Mesendoderm (in vitro differentiated cells): ENCODE results near the gene RALY.

ENCODE experiments used
- DNase-seq: peaks from one replicate; pipeline ENCODE4 v3.0.0; 2013
- H2AK5ac ChIP-seq: 2 replicates; pipeline ENCODE4 v1.6.1; 2013; ENCODE audit warnings: low read length, inconsistent platforms
- H2BK120ac ChIP-seq: 2 replicates; pipeline ENCODE4 v1.6.1; 2013; ENCODE audit warnings: low read depth, mild to moderate bottlenecking, low read length, moderate library complexity, mixed read lengths
- H2BK15ac ChIP-seq: replicated peaks from 2 replicates; pipeline ENCODE4 v1.6.1; 2013; ENCODE audit warnings: low read depth, mild to moderate bottlenecking, moderate library complexity
- H2BK5ac ChIP-seq: 2 replicates; pipeline ENCODE4 v1.6.1; 2013; ENCODE audit warnings: low read length, inconsistent platforms
- H3K18ac ChIP-seq: 2 replicates; pipeline ENCODE4 v1.6.1; 2013; ENCODE audit warnings: mild to moderate bottlenecking, low read length, mixed read lengths
- H3K23ac ChIP-seq: one replicate; pipeline ENCODE4 v1.6.1; 2013; ENCODE audit warnings: low read length
- H3K27ac ChIP-seq: 2 replicates; pipeline ENCODE4 v1.5.1; 2013; ENCODE audit warnings: low read depth, mild to moderate bottlenecking, inconsistent platforms, low read length, moderate library complexity
- H3K27me3 ChIP-seq: 2 replicates; pipeline ENCODE4 v1.6.1; 2013; ENCODE audit warnings: low read length, control low read depth, mild to moderate bottlenecking, inconsistent platforms; ENCODE audit not compliant: insufficient read depth, poor library complexity
- H3K36me3 ChIP-seq: 2 replicates; pipeline ENCODE4 v1.6.1; 2013; ENCODE audit warnings: low read length, inconsistent platforms; ENCODE audit not compliant: control insufficient read depth, insufficient read depth
- H3K4ac ChIP-seq: one replicate; pipeline ENCODE4 v1.6.1; 2013; ENCODE audit warnings: low read depth, mild to moderate bottlenecking, low read length, moderate library complexity
- H3K4me1 ChIP-seq: 2 replicates; pipeline ENCODE4 v1.6.1; 2013; ENCODE audit warnings: low read depth, low read length, inconsistent platforms; ENCODE audit not compliant: control insufficient read depth
- H3K4me2 ChIP-seq: 2 replicates; pipeline ENCODE4 v1.6.1; 2013; ENCODE audit warnings: low read length
- H3K4me3 ChIP-seq: 2 replicates; pipeline ENCODE4 v1.5.1; 2013; ENCODE audit warnings: mild to moderate bottlenecking, low read length
- H3K56ac ChIP-seq: one replicate; pipeline ENCODE4 v1.6.1; 2013; ENCODE audit warnings: low read length
- H3K79me1 ChIP-seq: 2 replicates; pipeline ENCODE4 v1.6.1; 2013; ENCODE audit warnings: low read length, inconsistent platforms
- H3K79me2 ChIP-seq: 2 replicates; pipeline ENCODE4 v1.6.1; 2013; ENCODE audit warnings: mild to moderate bottlenecking, low read length; ENCODE audit not compliant: control insufficient read depth, insufficient read depth
- H3K9ac ChIP-seq: 2 replicates; pipeline ENCODE4 v1.6.1; 2013; ENCODE audit warnings: low read length, inconsistent platforms
- H4K5ac ChIP-seq: one replicate; pipeline ENCODE4 v1.6.1; 2013; ENCODE audit warnings: low read length
- H4K8ac ChIP-seq: one replicate; pipeline ENCODE4 v1.6.1; 2013; ENCODE audit warnings: low read depth, mild to moderate bottlenecking, control low read depth, low read length, moderate library complexity
- WGBS: extraction: QIAGEN DNeasy Blood & Tissue Kit; methylation state at CpG from one replicate; pipeline ENCODE4 v1.1.7; 2013; ENCODE audit warnings: low lambda C conversion rate, missing lambda C conversion rate; ENCODE audit not compliant: insufficient coverage; ENCODE audit errors: extremely low coverage; 5-methylcytosine and 5-hydroxymethylcytosine counted together

RALY gene

DNA sequence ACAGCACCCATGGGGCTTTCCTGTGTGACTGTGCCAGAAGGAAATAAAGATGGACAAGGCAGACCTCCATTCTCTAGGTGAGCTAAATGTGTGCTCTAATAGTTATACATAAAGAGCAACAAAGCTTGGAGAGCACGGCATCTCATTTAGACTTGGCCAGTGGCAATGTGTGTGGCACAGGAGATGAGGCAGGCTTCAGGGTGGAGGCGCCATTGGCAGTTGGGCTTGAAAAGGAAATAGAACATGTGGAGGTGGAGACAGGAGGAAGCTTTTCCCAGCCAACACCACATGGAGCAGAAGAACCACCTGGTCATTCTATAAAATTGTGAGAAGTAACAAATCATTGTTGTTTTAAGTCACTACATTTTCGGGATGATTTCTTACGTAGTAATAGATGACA is 3.6 kb upstream of the RALY start:
- Histone ChIP-seq H3K4me3 (no peak overlapping the region), H2BK120ac (no peak overlapping the region), H3K4ac (no peak overlapping the region), H3K36me3 (no peaks in the 10 kb centered on the region), H3K4me1 (peaks cover 6% of the 10 kb centered on the region), H2AK5ac (no peak overlapping the region), H3K27me3 (no peaks in the 10 kb centered on the region), H2BK5ac (no peak overlapping the region), H3K56ac (no peak overlapping the region), H2BK15ac (no peak overlapping the region), H4K5ac (no peak overlapping the region), H3K23ac (no peak overlapping the region), H3K79me1 (peaks cover 7% of the 10 kb centered on the region), H3K27ac (no peak overlapping the region), H3K18ac (no peak overlapping the region), H4K8ac (no peak overlapping the region), H3K9ac (no peak overlapping the region), H3K79me2 (peaks cover 10% of the 10 kb centered on the region), H3K4me2 (no peak overlapping the region)
- no peak for DNase-seq
- no CpG with 5 or more reads among the region's 4 CpGs for WGBS

DNA sequence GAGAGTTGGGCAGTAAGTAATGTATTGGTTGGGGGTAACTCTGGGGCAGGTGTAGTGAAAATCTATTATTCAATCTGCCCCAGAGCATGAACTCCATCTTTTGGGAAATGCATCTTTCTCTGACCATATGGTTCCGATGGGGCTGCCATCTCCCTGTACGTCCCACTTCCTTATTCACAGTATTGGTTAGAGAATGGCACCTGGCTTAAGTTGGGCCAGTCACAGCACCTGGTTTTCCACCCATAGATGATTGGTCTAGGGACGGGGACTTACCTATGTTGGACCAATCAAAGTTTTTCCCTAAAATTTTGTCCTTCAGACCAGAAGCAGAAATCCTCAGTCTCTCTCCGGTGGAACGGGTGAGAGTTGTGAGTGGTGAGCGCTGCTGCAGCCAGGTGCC is 2.2 kb upstream of the RALY start:
- no peak overlapping the region for H3K18ac ChIP-seq
- peak overlapping the region; percentile 86 for H3K56ac ChIP-seq
- no peak overlapping the region for H2AK5ac ChIP-seq
- H3K4ac ChIP-seq, result no peak overlapping the region
- no peak overlapping the region for H2BK120ac ChIP-seq
- no peak overlapping the region for H2BK5ac ChIP-seq
- WGBS, result no CpG with 5 or more reads among the region's 6 CpGs
- H2BK15ac ChIP-seq, result no peak overlapping the region
- peaks cover 11% of the 10 kb centered on the region for H3K4me1 ChIP-seq
- no peak overlapping the region for H3K4me3 ChIP-seq
- H4K5ac ChIP-seq, result no peak overlapping the region
- no peak overlapping the region for H3K9ac ChIP-seq
- H3K79me1 ChIP-seq, result peaks cover 11% of the 10 kb centered on the region
- no peak overlapping the region for H3K23ac ChIP-seq
- no peaks in the 10 kb centered on the region for H3K27me3 ChIP-seq
- peak overlapping the region; percentile 90 for H3K4me2 ChIP-seq
- no peak overlapping the region for H3K27ac ChIP-seq
- peak; percentile 10 for DNase-seq
- H3K79me2 ChIP-seq, result peaks cover 24% of the 10 kb centered on the region
- no peak overlapping the region for H4K8ac ChIP-seq
- H3K36me3 ChIP-seq, result no peaks in the 10 kb centered on the region

DNA sequence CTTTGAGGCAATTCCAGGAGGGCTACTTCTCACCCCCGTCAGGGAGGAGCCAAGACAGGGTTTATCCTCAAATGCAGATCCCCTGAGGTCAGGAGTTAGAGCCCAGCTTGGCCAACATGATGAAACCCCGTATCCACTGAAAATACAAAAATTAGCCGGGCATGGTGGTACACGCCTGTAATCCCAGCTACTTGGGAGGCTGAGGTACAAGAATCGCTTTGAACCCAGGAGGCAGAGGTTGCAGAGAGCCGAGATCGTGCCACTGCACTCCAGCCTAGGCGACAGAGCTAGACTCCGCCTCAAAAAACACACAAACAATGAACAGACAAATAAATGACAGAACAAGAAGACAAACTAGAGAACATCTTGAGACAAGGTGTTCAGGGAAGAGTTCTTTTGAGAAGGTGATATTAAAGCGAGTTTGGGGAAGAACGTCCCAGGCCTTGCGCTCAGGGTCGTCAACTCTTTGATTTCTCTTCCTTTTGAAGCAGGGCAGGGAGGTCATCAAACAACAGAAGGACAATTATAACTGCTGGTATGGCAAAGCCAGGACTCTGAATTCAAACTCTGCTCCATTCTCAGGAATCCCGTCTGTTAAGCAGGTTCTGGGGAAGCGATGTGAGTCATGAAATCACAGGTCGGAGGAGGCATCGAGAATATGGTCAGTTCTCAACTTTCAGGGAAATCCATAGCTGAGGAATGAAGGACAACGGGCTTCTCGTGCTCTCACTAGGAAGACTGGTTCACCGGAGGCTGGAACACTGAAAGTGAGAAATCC is 1.4 kb upstream of the RALY start:
- Histone ChIP-seq H3K79me1 (peaks cover 16% of the 10 kb centered on the region), H4K8ac (no peak overlapping the region), H2BK120ac (no peak overlapping the region), H3K36me3 (no peaks in the 10 kb centered on the region), H2BK5ac (no peak overlapping the region), H3K27me3 (no peaks in the 10 kb centered on the region), H3K56ac (peak overlapping the region; percentile 86), H3K23ac (no peak overlapping the region), H3K4me1 (peaks cover 11% of the 10 kb centered on the region), H4K5ac (no peak overlapping the region), H3K18ac (peak overlapping the region; percentile 34), H2AK5ac (no peak overlapping the region), H3K27ac (no peak overlapping the region), H3K4ac (no peak overlapping the region), H3K79me2 (peaks cover 32% of the 10 kb centered on the region), H3K9ac (peak overlapping the region; percentile 84), H3K4me2 (peak overlapping the region; percentile 90), H2BK15ac (no peak overlapping the region), H3K4me3 (peak overlapping the region; percentile 70)
- no peak for DNase-seq
- no CpG with 5 or more reads among the region's 20 CpGs for WGBS

DNA sequence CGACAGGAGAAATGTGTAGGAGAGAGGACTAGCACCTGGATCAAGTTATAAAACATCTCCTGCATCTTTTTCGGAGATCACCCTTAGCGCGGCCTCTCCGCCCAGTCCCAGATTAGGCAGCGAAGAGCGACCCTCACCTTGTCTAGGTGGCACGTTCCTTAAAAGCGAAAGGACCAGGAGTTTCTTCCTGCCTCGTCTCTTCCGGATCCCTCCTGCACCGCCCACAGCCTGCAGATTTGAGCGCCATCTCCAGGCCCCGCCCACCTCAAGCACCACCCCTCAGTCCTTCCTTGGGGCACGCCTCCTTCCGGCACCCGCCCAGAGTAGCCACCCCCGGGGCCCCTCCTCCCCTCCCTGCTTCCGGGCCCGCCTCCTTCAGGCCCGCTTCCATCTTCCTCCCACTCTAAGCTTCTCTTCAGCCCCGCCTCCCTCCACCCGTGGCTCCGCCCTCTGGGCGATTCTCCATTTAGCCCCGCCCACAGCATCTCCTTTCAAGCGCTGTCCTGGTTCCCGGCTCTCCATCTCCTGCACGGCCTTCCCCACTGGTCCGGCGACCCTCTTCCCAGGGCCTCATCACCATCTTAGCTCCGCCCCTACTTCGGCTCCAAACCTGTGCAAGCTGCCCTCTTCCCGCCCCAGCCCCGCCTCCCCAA is 662 bp upstream of the RALY start:
- peaks cover 11% of the 10 kb centered on the region for H3K4me1 ChIP-seq
- H3K79me2 ChIP-seq, result peaks cover 39% of the 10 kb centered on the region
- H4K5ac ChIP-seq, result no peak overlapping the region
- peaks cover 23% of the 10 kb centered on the region for H3K79me1 ChIP-seq
- no peak overlapping the region for H2BK15ac ChIP-seq
- WGBS, result no CpG with 5 or more reads among the region's 35 CpGs
- DNase-seq, result peak; percentile 99
- H3K9ac ChIP-seq, result peak overlapping the region; percentile 84
- no peak overlapping the region for H2AK5ac ChIP-seq
- no peak overlapping the region for H4K8ac ChIP-seq
- no peak overlapping the region for H2BK5ac ChIP-seq
- no peak overlapping the region for H3K4ac ChIP-seq
- no peak overlapping the region for H2BK120ac ChIP-seq
- H3K27me3 ChIP-seq, result no peaks in the 10 kb centered on the region
- peak overlapping the region; percentile 70 for H3K4me3 ChIP-seq
- peak overlapping the region; percentile 72 for H3K27ac ChIP-seq
- peak overlapping the region; percentile 34 for H3K18ac ChIP-seq
- peak overlapping the region; percentile 86 for H3K56ac ChIP-seq
- no peaks in the 10 kb centered on the region for H3K36me3 ChIP-seq
- peak overlapping the region; percentile 90 for H3K4me2 ChIP-seq
- H3K23ac ChIP-seq, result no peak overlapping the region

DNA sequence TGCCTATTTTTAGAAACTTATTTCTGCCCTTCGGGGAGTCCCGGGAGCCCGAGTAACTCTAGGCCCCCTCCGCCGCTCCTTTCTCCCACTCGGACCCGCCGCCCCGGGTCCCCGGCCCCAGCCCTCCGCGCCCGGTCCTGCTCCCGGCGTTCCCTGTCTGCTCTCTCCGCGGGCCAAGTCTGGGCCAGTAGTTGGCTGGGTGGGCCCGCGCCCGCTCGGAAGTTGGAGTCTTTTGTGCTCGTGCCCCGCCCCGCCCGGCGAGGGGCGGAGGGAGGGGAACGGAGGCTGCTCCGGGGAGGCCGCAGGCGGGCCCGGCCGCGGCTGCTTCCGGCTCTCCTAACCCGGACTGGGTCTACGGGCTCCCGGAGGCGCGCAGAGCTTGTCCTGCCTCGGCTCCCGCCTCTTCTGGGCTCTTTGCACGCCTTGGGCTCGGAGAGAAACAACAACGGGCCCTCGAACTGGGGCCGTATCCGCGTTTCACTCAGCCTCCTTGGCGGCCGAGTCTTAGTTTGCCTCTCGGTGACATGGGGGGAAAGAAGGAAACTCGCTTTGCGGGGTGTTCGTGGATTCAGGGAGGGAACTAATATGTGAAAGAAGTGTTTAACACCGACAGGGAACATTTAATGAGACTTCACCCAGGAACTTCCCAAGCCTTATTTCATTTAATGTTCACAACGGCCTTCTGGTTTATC is 657 bp downstream of the RALY start:
- DNase-seq, result peak; percentile 87
- Histone ChIP-seq H3K9ac (peak overlapping the region; percentile 95), H3K18ac (peak overlapping the region; percentile 97), H2BK5ac (no peak overlapping the region), H3K79me1 (peaks cover 33% of the 10 kb centered on the region), H2AK5ac (no peak overlapping the region), H3K23ac (peak overlapping the region; percentile 7), H4K5ac (no peak overlapping the region), H2BK120ac (peak overlapping the region; percentile 66), H3K79me2 (peaks cover 51% of the 10 kb centered on the region), H2BK15ac (no peak overlapping the region), H3K27me3 (no peaks in the 10 kb centered on the region), H3K4me2 (peak overlapping the region; percentile 82), H3K27ac (peak overlapping the region; percentile 96), H3K4me1 (peaks cover 11% of the 10 kb centered on the region), H4K8ac (peak overlapping the region; percentile 88), H3K4ac (peak overlapping the region; percentile 87), H3K4me3 (peak overlapping the region; percentile 71), H3K56ac (peak overlapping the region; percentile 88), H3K36me3 (no peaks in the 10 kb centered on the region)
- no CpG with 5 or more reads among the region's 57 CpGs for WGBS
